UCSD-AML1 (cell line): ENCODE measurements around the gene MYCBPAP.

Experiments
- DNase-seq: peaks from one replicate; lab custom pipeline; 2025; ENCODE audit not compliant: unreplicated experiment; lab: John Stamatoyannopoulos, UW

Gene MYCBPAP

DNA sequence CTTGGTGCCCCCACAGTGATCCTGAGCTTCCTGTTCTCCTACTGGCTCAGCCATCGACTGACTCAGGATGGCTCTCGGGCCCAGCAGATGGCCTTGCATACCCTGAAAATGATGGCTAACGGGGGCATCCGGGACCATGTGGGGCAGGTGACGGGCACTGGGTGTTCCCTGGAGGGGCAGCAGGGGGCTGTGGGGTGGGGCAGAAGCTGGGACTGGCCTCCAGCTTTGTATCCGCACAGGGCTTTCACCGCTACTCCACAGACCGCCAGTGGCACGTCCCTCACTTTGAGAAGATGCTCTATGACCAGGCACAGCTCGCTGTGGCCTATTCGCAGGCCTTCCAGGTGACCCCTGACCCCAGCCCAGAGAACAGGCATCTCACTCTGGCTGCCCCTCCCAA is 41.7 kb downstream of the MYCBPAP start:
- DNase-seq, result no peak

DNA sequence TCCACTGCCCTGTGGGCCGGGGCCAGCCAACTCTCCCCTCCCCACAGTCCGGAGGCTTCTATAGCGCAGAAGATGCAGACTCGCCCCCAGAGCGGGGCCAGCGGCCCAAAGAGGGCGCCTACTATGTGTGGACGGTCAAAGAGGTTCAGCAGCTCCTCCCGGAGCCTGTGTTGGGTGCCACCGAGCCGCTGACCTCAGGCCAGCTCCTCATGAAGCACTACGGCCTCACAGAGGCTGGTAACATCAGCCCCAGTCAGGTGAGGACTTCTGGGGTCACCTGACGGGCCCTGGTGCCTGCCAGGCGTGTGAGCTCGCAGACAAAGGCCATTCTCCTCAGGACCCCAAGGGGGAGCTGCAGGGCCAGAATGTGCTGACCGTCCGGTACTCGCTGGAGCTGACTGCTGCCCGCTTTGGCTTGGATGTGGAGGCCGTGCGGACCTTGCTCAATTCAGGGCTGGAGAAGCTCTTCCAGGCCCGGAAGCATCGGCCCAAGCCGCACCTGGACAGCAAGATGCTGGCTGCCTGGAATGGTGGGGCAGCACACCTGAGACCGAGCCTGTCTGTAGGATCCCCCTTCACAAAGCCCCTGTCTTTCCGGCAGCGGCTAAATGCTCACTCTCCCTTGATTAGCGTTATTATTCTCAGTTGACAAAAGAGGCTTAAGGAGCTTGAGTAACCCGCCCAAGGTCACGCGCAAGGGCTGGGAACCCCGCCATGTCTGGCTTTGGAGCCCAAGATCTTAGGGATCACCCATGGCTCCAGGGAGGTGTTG is 42.6 kb downstream of the MYCBPAP start:
- DNase-seq, result peak; percentile 53

DNA sequence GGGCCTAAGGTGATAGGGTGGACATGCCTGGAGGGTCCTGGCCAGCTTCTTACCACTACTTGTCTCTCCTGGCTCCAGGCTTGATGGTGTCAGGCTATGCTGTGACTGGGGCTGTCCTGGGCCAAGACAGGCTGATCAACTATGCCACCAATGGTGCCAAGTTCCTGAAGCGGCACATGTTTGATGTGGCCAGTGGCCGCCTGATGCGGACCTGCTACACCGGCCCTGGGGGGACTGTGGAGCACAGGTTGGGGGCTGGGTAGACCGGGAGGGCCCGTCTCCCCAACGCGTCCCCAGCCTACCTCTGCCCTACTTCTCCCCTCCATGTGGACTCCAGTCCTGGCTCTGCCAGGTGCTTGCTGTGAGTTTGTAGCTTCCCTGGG is 43.2 kb downstream of the MYCBPAP start:
- DNase-seq, result no peak

DNA sequence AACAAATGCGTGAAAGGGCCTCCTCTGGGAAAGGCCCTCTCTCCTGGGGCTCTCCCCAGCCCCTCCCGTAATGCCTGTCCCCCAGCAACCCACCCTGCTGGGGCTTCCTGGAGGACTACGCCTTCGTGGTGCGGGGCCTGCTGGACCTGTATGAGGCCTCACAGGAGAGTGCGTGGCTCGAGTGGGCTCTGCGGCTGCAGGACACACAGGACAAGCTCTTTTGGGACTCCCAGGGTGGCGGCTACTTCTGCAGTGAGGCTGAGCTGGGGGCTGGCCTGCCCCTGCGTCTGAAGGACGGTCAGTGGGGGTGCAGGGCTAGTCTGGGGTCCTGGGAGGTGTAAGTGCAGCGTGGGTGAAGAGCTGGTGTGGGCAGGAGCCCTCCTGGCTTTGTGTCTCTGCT is 43.6 kb downstream of the MYCBPAP start:
- DNase-seq, result no peak

DNA sequence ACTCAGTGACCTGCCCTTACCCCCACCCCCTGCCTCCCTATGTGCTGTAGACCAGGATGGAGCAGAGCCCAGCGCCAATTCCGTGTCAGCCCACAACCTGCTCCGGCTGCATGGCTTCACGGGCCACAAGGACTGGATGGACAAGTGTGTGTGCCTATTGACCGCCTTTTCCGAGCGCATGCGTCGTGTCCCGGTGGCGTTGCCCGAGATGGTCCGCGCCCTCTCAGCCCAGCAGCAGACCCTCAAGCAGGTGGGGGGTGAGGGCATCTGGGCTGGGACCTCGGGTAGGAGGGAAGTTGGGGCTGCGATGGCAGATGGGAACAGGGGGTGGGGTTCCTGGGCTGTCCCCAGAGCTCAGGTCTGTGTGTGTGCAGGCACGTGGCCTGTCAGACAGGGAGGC is 46.0 kb downstream of the MYCBPAP start:
- DNase-seq, result no peak

DNA sequence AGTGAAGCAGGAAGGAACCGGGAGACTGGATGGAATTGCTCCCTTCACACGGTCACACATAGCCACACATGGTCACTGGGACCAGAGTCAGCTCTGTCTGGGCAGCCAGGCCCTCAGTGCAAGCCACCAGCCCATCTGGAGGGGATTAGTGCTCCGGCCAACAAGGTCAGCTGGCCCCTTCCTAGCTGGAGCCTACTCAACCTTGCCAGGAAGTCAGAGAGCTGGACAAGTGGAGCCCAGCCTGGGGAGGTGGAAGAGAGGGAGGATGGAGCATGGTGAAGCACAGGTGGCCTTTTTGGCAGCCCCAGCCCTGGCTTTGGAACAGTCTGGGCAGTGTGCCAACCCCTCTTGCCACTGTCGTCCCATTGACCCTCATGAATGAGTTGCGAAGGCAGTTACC is 48.6 kb downstream of the MYCBPAP start:
- no peak for DNase-seq

DNA sequence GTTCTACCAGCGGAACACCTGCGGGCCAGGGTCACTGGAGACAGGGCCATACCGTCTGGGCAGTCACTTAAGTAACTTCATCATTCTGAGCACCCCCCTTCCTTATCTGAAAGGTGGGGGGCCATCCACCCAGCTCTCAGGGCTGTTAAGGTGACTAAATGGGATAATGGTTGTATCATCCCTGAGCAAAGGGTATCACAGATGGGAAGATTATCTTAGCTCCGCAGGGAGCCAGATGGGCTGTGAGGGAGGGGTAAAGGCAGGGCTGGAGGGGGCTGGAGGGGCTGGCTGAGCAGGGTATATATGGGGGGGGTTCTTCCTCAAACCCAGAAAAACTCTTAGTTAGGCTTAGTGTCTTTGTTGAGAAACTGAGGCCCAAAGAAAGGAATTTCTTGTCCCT is 49.4 kb downstream of the MYCBPAP start:
- no peak for DNase-seq

DNA sequence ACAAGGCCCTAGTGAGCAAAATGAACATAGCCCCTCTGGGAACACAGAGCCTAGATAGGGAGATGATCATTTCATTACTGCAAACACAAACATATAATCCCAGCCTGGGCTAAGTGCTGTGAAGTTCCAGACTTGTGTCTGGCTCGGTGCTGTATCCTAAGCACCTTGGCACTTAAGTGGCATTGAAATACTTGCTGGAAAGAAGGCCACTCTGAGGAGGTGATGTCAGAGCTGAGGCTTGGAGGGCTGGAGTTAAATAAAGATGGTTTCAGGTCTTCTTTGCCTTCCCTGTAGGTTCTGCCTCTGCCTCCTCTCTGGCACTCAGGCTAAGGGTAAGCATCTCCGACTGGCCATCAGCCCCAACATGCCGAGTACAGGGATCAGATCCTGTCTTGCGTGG is 49.9 kb downstream of the MYCBPAP start:
- DNase-seq, result no peak

DNA sequence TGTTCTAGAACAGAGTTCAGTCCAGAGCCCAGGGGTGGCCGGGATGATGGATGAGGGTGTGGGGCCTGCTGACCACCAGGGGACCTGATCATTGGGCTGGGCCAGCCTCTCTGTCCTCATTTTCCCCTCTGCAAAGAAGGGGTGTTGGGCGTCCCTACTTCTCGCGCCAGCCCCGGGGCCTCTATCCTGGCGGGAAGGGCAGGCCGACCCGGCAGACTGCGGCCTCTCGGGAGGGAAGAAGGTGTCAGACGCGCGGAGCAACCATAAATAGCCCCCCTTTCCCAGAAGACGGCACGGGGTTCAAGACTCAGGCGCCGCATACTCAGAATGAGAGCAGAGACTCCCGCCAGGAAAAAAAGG is 50.3 kb downstream of the MYCBPAP start:
- DNase-seq, result no peak

DNA sequence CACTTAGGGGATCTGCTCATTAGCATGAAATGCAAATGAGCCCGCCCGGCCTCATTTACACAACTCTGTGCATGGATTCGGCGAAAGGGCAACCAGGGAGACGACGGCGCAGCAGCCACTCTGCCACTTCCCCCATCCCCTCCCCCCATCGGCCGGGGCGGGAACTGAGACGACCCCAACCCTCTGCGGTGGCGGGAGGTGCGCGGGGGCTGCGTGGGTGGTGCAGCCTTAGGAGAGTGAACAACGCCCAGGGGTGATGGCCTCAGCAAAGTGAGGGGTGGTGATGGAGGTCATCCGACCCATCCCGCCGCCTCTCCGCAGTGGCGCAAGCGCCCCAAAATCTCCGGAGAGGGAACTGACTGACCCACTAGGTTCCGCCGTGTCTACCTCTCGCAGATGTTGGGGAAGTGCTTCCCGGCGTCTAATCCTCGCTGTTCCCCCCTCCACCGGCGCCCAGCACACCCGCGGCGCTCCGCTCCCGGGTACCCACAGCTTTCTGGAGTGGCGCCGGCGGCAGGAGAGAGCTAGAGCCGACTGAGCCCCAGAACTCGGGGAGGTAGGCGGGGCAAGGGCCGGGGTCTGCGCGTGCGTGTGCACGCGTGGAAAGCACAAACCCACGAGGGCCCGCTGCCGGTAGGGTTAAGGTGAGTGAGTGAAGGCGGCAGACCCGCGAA is 50.8 kb downstream of the MYCBPAP start:
- DNase-seq, result no peak

DNA sequence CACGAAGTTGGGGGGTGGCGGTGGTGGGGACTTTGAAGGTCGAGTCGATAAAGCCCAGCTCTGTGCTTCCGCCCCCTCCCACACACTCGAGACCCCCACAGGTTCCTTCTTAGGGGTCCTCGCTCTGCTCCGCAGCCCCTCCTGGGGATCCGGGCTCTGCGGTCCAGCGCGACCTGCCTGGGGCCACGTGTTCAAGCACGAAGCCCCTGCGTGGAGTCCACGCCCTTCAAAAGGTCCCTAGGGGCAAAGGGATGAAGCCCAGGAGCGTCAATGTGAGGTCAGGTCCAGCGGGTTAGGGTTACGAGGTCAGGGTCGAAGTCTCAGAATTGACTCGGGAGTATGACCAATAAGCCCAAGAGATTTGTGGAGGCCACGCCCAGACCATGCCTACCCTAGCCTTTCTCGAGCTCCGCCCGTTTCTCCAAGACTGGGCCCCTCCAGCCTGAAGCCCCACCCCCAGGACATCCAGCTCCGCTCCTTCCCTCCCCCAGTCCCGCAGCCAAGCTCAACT is 51.5 kb downstream of the MYCBPAP start:
- DNase-seq, result no peak

DNA sequence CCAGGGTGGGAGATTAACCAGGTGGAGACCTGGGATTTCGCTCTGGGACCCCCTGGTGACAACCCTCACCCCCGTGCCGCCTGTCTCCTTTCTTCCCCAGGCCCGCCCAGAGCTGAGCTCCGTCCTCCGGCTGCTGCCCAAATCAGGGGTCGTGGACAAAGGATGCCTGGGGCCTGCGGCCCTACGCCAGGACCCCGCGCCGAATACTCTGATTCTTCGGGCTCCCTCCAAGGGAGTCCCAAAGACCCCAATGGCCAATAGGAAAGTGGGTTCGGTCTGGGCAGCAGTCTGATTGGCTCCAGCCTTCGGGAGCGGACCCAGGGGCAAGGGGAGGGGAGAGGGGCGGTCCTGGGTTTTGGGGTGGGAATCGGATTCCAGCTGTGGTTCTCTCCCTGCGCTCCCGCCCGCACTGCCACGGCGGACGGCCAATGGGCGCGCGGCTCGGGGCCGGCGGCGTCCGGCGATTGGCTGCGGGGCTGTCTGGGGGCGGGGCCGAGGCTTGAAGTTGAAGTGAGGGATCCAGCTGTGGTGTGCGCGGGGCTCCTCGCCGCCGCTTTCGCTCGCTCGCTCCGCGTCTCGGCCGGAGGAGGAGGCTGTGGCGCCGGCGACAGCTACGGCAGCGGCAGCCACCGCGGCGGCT is 52.1 kb downstream of the MYCBPAP start, which contains the start of gene CACNA1G:
CACNA1G (plus strand) TSS at position 531 of the 640 bp plus-strand sequence. CDS start 745 bp downstream, outside the sequence.
- DNase-seq, result peak; percentile 87

DNA sequence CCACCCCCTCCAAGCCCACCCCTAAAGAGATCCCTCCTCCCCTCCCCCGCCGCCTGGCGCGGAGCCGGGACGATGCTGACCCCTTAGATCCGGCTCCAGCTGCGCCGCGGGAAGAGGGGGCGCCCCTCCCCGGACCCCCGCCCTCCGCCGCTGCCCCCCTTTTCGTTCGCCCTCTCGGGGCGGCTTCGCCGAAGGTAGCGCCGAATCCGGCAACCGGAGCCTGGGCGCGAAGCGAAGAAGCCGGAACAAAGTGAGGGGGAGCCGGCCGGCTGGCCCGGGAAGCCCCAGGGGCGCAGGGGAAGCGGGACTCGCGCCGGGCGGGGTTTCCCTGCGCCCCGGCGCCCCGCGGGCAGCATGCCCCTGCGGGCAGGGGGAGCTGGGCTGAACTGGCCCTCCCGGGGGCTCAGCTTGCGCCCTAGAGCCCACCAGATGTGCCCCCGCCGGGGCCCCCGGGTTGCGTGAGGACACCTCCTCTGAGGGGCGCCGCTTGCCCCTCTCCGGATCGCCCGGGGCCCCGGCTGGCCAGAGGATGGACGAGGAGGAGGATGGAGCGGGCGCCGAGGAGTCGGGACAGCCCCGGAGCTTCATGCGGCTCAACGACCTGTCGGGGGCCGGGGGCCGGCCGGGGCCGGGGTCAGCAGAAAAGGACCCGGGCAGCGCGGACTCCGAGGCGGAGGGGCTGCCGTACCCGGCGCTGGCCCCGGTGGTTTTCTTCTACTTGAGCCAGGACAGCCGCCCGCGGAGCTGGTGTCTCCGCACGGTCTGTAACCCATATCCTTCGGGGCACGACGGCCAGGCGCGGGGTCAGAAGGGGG is 52.9 kb downstream of the MYCBPAP start:
- no peak for DNase-seq

DNA sequence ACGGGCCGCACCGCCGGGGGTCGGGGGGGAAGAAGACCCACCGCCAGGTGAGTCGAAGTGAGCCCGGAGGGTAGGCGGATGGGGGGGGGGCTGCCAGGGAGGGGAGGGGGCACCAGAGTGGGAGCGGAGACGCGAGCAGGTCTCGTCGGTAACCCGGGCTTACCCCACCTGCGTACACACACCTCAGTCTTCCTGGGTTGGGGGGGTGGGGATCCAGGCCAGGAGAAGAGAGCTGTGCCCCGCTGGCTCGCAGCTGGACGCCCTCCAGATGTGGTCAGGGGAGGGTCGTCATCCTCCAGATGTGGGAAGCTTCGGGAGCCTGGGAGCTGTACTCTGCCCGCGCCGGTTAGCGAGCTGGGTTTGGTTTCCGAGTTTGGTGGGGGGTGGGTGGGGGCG is 53.5 kb downstream of the MYCBPAP start:
- no peak for DNase-seq

DNA sequence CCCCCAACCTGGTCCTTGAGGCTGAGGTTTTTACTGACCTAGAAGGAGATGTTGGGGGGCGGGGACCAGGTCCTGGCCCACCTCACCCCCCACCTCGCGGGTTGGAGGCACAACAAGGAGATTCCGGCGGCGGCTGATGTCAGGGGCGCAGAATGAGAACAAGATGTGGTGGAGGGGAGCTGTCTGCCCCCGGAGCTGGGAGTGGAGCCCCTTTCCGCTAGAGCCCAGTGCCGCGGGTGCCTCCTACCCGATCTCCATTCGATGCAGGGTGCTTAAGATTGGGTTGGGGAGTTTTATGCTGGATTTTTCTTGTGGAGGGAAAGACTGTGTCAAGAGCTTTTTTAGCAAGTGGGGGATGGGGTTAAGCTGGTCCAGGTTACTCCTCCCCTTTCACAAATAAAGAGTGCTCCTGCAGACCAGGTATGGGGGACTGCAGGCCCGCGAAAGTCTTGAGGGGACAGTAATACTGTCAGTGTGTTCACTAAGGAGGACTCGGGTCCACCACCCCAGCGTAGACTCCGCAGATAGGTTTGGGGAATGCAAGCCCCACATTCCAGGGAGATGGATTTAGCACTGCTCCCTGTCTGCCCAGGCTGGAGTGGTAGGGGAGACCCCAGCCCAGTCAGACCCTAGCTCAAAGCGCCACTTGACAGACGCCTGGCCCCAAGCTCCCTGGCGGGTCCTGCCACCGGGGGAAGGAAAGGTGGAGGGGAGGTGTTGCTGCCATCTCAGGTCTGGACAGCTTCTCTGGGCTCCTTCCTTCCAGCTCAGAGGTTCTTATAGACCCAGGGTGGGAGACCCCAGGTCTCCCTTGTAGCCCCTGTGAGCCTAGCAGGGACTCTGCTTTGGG is 54.2 kb downstream of the MYCBPAP start:
- DNase-seq, result no peak

DNA sequence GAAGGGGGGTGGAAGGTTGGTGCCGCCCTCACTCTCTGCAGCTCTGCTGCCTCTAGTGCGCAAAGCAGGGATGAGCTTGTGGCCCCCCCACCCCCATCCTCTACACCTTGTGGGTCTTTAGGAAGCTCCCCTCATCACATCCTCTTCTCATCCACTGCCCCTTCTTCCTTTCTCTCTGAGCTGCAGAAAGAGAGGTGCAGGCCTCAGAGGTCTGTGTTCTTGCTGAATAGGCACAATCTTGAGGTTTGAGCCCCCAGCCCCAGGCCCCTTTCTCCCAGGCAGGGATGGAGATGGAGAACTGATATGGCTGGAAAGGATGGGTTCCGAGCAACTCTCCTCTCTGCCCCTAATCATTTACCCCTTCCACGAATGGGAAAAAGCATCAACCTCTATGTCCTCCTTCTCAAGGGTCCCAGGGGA is 54.9 kb downstream of the MYCBPAP start:
- DNase-seq, result no peak

DNA sequence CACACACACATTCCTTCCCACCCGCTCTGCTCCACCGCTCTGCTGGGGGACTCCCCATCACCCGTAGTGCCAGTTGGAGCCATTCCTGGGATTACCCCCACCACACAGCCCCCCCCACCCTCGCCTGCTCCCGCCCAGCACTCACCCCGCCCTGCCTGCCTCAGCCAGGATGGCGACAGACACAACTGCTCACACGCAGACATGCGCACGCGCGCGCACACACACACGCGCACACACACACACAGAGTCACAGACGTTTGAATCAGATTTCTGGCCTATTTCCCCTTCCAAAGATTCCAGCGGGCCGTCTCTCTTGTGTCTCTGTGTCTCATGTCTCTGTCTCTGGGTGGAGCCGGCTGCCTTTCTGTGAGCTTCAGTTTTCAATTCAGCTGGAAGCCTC is 56.7 kb downstream of the MYCBPAP start:
- DNase-seq, result peak; percentile 39

DNA sequence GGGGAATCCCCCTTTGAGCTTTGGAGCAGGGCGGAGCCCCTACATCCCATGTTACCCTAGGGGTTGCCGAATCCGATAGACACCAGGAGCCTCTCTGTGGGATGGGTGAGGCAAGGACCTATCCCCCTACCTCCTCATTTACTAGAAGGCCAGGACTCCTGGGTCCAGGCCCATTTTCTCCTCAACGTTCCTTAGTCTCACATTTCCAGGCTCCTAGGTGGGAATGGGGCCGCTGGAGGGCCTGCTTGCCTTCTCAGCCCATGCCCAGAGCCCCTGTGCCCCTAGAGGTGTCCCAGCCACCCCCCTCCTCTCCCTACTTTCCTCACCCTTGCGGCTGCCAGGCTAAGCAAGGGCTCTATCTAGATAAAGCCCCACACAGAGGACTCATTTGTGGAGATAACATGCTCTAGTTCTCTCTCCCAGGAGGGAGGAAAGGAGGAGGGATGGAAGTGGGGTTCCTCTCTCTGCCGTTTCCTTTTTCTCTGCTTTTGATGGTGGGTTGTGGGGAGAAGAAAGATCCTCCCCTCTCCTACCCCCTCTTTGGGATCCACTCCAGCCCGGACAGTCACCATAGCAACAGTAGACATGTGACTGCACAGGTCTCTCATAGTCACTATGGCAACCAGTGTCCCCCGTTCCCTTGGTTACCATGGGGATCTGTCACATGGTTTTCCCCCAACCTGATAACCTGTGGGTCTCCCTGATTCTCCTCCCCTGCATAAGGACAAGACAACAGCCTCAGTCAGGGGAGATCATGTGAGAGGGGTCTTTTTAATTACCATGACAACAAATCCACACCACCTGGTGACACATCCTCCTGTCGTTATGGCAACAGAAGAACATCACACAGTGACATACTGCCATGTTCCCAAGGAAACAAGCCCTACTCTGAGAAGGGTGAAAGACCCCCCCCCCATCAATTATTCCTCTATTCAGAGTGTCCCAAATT is 57.4 kb downstream of the MYCBPAP start:
- no peak for DNase-seq

DNA sequence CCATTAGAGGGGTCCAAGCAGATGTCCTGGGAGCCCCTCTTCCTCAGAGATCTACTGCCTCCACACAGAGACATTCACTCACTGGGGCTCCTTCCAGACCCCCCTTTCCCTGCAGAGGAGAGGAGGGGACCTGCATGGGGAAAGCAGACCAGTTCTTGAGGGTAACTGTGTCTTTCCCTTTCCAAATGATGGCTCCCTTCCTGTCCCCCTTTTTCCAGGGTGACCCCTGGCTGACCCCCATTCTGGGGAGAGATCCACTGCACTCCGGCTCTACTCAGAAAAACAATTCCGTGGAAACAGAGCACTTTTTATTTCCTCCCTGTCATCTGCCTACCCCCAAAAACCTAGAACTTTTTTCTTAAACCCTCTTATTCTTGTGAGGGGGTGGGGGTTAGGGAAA is 58.6 kb downstream of the MYCBPAP start:
- DNase-seq, result no peak
